Astrocyte of the cerebellum (primary cell): ENCODE measurements around the gene TAF4.

Experiments
- DNase-seq: peaks from one replicate; pipeline ENCODE4 v3.0.0-alpha.2; 2011; ENCODE audit warnings: low read depth
- H3K4me3 ChIP-seq: 2 replicates; pipeline ENCODE4 v1.5.1; 2011; ENCODE audit warnings: mild to moderate bottlenecking, low read depth, low read length, moderate library complexity
- CTCF ChIP-seq: IDR thresholded peaks from 2 replicates; pipeline ENCODE4 v1.5.1; 2012; ENCODE audit warnings: low read length, low read depth, moderate library complexity, mild to moderate bottlenecking; ENCODE audit errors: missing control alignments
- in situ Hi-C: cut with HindIII; loops from 2 replicates; pipeline ENCODE4 v1.10.0; 2017; ENCODE audit warnings: low sequenced_read_pairs

The TAF4 gene

GRCh38 chr20:61964675-61965605 lies 100.7 kb downstream of the TAF4 start:
- no peak for DNase-seq
- H3K4me3 ChIP-seq = no peak overlapping the region
- no peak for TF ChIP-seq CTCF
- in situ Hi-C loops = no loop called here

- H3K4me3 ChIP-seq = no peak overlapping the region
- in situ Hi-C loops = no loop called here
- TF ChIP-seq CTCF = no peak
- DNase-seq = no peak
Measured at GRCh38 chr20:61963885-61964674, 101.6 kb downstream of the TAF4 start.

GRCh38 chr20:61963149-61963548 lies 102.5 kb downstream of the TAF4 start:
- in situ Hi-C loops = no loop called here
- no peak for TF ChIP-seq CTCF
- H3K4me3 ChIP-seq = no peak overlapping the region
- DNase-seq = no peak

GRCh38 chr20:61960836-61961235 lies 104.8 kb downstream of the TAF4 start:
- in situ Hi-C loops = no loop called here
- TF ChIP-seq CTCF = no peak
- DNase-seq = no peak

GRCh38 chr20:61958773-61959700 lies 106.6 kb downstream of the TAF4 start:
- no peak for DNase-seq

More at GRCh38 chr20:61960836-61961235, 104.8 kb downstream of the TAF4 start:
- H3K4me3 ChIP-seq = no peak overlapping the region

More at GRCh38 chr20:61958773-61959700, 106.6 kb downstream of the TAF4 start:
- TF ChIP-seq CTCF = no peak
- in situ Hi-C loops = no loop called here
- H3K4me3 ChIP-seq = no peak overlapping the region
